PC-3 (cell line): ENCODE data around the gene UPB1.

Experiments used
- CTCF ChIP-seq: fragments of 300-600 bp; sonication (generic); conservative IDR thresholded peaks from 2 replicates; pipeline ENCODE4 v1.5.1; 2017; ENCODE audit warnings: antibody characterized with exemption, low read depth, mild to moderate bottlenecking, low read length
- EZH2 ChIP-seq: fragments of 300-600 bp; sonication (generic); IDR thresholded peaks from one replicate; pipeline ENCODE4 v1.6.1; 2017; ENCODE audit warnings: antibody characterized with exemption, mild to moderate bottlenecking, low read length; ENCODE audit not compliant: unreplicated experiment

- TF ChIP-seq CTCF (no peak), EZH2 (no peak)
Observed at GRCh38 chr22:24559471-24559870, 64.3 kb downstream of the UPB1 start.
